Adipocyte (in vitro differentiated cells): ENCODE data around the gene DACH1.

Source experiments
- DNase-seq: peaks from one replicate; pipeline ENCODE4 v3.0.0-alpha.2; 2015; ENCODE audit warnings: low read depth
- H3K27me3 ChIP-seq: replicated peaks from 2 replicates; pipeline ENCODE4 v1.7.0; 2013; ENCODE audit warnings: mild to moderate bottlenecking, low read length, moderate library complexity; ENCODE audit not compliant: control insufficient read depth, insufficient read depth
- H3K36me3 ChIP-seq: 2 replicates; pipeline ENCODE4 v1.7.0; 2013; ENCODE audit warnings: low read length, mild to moderate bottlenecking, moderate library complexity; ENCODE audit not compliant: control insufficient read depth, insufficient read depth, severe bottlenecking
- H3K4me1 ChIP-seq: 2 replicates; pipeline ENCODE4 v1.7.0; 2013; ENCODE audit warnings: mild to moderate bottlenecking, low read length, moderate library complexity; ENCODE audit not compliant: control insufficient read depth, insufficient read depth
- H3K4me3 ChIP-seq: 2 replicates; pipeline ENCODE4 v1.7.0; 2013; ENCODE audit warnings: mild to moderate bottlenecking, low read length, moderate library complexity
- H3K9ac ChIP-seq: 2 replicates; pipeline ENCODE4 v1.7.0; 2013; ENCODE audit warnings: mild to moderate bottlenecking, low read length, moderate library complexity
- H3K9me3 ChIP-seq: 2 replicates; pipeline ENCODE4 v1.7.0; 2013; ENCODE audit warnings: mild to moderate bottlenecking, low read length, moderate library complexity; ENCODE audit not compliant: control insufficient read depth

Gene DACH1

DNA sequence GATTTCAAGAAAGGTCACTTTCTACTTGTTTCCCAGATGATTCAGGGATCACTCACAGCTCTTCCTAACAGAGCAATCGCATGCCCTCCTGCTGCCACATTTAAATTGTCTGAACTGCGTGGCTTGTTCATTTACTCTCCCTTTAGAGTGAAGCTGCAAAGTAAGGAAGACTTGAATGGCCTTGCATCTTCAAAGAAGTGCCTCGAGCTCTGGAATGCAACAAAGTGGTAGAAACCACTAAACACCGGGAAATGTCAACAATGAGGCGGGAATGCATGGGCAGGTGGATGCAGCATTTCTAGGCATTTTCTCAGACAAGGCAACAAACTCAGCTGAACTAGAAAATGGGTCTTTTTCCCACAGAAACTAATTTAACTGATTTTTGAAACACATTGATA lies 10.3 kb upstream of the DACH1 start:
- Histone ChIP-seq H3K4me3 (no peak overlapping the region), H3K36me3 (no peaks in the 10 kb centered on the region), H3K9me3 (no peaks in the 10 kb centered on the region), H3K4me1 (peaks cover 10% of the 10 kb centered on the region), H3K27me3 (peaks cover 3% of the 10 kb centered on the region), H3K9ac (no peak overlapping the region)
- DNase-seq = no peak

DNA sequence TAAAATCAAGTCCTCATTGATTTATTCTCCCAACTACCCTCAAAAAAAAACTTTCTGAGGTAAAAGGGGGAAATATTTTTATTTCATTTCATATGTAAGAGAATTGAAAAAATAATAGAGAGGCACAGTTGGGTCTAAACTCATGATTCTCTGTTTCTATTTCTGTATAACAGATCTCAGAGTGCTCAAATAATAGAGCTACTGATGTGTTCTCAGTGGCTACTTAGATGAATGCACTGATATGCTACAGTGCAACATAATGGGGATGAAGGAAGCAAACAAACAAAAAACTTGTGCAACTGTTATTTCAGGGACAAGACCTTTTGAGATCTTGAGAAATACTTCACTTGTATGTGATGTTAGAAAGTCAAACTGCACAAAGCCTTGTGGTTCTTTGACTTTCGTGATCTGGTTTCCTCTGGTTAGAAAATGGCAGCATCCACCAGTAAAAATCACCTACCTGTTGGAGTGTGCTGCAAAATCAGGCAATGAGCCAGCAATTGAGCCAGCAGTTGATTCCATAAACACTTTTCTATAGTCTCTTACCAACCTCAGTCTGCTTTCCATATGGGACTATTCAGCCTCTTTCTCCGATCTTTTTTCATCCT lies 9.7 kb upstream of the DACH1 start:
- Histone ChIP-seq H3K9me3 (no peaks in the 10 kb centered on the region), H3K27me3 (peaks cover 8% of the 10 kb centered on the region), H3K4me3 (no peak overlapping the region), H3K4me1 (peaks cover 10% of the 10 kb centered on the region), H3K36me3 (no peaks in the 10 kb centered on the region), H3K9ac (no peak overlapping the region)
- DNase-seq = no peak

DNA sequence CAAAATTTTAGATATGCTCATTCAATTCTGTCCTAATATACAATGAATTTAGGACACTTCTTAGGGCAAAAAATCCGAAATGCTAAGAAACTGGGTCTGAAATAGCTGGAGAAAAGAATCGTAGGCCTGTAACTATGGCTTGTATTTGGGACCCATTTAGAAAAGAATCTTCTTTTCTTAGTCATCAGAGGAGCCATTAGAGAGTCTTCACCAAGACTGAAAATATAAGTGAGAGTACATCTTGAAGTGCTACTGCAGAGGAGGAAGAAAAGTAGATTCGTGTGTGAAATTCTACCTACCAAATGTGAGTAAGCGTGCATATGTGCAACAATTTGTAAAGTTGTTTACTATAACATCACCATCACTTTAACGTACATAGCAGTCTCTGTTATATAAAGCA lies 8.8 kb upstream of the DACH1 start:
- Histone ChIP-seq H3K27me3 (peaks cover 11% of the 10 kb centered on the region), H3K9ac (no peak overlapping the region), H3K4me3 (no peak overlapping the region), H3K9me3 (no peaks in the 10 kb centered on the region), H3K36me3 (no peaks in the 10 kb centered on the region), H3K4me1 (peaks cover 7% of the 10 kb centered on the region)
- DNase-seq = no peak

DNA sequence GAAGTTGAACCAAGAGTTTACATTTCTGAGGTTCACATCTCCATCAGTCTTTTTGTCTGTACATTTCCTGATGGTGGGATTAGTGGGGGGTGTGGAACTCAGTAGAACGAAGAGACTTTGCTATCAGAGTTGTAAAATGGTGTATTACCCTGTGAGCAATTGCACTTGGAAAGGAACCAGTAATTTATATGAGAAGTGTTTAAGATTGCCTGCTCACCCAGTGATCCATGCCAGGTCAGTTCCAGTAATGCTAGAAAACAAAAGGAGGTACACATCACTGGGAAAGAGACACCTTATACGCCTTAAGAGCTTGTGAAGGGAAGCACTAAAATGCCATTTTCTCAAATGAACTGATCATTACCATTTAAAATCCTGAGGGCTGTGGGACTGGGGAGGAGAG lies 7.5 kb upstream of the DACH1 start:
- peaks cover 20% of the 10 kb centered on the region for H3K27me3 ChIP-seq
- H3K4me1 ChIP-seq = peaks cover under 1% of the 10 kb centered on the region
- DNase-seq = no peak
- H3K9me3 ChIP-seq = no peaks in the 10 kb centered on the region
- H3K4me3 ChIP-seq = no peak overlapping the region
- H3K36me3 ChIP-seq = no peaks in the 10 kb centered on the region
- no peak overlapping the region for H3K9ac ChIP-seq

DNA sequence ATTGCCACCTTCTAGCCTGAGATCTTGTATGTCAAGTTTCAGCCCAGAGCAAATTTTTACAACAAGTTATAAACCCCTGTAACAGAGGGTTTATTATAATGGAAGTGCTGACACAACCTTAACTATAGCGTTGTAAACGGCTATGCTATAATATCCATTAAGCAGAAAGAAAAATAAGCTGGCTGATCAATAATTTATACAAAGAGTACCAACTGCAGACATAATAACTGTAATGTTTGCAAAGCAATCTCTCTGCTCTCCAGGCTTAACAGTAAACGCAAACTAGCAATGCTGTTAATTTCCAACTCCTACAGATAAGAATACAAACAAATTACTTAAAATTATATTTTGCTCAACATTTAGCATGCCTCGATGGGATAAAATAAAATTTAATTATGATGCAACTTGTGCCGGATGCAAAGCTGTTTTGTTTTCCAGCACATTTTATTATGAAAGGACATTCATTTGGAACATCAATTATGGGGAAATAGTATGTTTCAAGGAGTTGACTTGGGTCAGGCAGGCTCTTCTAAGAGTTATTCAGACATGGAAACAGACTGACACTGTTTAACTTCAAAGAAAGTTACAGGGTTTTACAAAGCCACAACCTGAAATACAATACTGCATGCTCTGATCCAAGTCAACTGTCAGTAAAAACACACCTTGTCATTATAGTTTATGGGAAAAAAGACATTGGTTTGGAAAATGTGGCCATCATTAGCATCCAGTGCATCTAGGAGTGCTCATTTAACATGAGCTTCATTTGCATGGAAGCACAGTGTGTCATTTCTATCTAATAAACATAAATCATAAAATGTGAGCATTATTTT lies 6.6 kb upstream of the DACH1 start:
- no peak for DNase-seq
- Histone ChIP-seq H3K9me3 (no peaks in the 10 kb centered on the region), H3K9ac (no peak overlapping the region), H3K4me1 (no peaks in the 10 kb centered on the region), H3K4me3 (no peak overlapping the region), H3K36me3 (no peaks in the 10 kb centered on the region), H3K27me3 (peaks cover 24% of the 10 kb centered on the region)

DNA sequence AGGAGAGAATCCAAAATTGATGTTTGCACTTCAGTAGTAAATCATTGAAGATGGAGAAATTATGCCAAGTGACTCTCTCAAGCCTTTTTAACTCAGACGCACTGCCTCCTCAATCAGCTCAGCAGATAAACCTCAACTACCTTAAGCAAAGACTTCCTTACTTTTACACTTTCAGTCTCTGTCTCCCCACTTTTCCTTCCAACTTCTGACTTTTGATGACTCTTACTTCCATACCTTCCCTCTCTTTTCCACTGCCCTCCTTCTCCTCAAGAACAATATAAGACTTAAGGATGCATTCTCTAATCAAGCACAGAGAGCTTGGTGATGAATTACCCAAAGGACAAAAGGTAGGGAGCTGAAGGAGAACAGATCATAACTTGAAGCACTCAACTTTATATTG lies 4.8 kb upstream of the DACH1 start:
- Histone ChIP-seq H3K4me1 (no peaks in the 10 kb centered on the region), H3K36me3 (no peaks in the 10 kb centered on the region), H3K4me3 (no peak overlapping the region), H3K27me3 (peaks cover 28% of the 10 kb centered on the region), H3K9me3 (no peaks in the 10 kb centered on the region), H3K9ac (no peak overlapping the region)
- DNase-seq = no peak

DNA sequence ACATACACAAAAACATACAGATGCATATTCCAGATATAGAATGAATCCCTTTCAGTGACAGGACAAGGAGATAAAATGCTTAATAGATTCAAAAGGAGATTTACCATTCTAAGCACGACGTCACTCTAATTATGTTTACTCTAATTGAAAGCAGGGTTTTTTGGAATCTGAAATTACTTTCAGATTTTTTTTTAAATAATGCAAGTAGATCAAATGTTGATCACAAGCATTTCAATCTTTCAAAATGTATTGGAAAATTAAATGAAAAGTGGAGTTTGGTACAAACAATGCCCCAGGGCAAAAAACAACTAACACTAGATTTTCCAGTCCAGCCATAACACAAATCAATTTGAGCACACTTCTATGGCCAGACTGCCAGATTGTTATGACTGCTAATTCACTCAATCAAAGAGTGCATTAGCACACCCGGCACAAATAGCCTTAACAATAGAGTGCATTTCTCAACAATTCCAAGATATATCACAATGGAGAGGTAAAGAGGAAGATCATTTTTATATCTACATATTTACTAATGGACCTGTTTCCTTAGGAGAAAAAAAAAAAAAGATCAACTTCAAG lies 4.3 kb upstream of the DACH1 start:
- Histone ChIP-seq H3K4me1 (peaks cover 3% of the 10 kb centered on the region), H3K9me3 (no peaks in the 10 kb centered on the region), H3K27me3 (peaks cover 28% of the 10 kb centered on the region), H3K4me3 (no peak overlapping the region), H3K9ac (no peak overlapping the region), H3K36me3 (no peaks in the 10 kb centered on the region)
- DNase-seq = no peak

DNA sequence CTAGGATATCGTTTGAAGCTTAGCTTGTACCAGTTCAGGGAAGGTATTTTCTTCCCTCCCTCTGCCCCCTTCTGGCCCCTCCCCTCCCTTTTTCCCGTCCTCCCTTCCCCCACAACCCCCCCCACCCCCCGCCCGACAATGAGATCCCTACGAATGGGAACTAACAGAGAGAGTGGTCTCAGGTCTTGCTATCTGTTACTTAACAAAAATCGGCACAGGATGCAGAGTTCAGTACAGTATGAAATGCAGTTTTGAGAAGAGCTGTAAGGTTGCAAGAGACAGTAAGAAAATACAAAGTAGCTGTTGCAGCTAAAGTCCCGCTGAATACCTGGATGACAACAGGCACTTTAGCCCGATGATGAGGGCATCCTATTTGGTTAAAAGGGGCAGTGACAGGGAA lies 3.1 kb upstream of the DACH1 start:
- no peak overlapping the region for H3K4me3 ChIP-seq
- H3K4me1 ChIP-seq = peaks cover 6% of the 10 kb centered on the region
- H3K9me3 ChIP-seq = no peaks in the 10 kb centered on the region
- H3K9ac ChIP-seq = no peak overlapping the region
- DNase-seq = no peak
- no peaks in the 10 kb centered on the region for H3K36me3 ChIP-seq
- H3K27me3 ChIP-seq = peaks cover 33% of the 10 kb centered on the region

DNA sequence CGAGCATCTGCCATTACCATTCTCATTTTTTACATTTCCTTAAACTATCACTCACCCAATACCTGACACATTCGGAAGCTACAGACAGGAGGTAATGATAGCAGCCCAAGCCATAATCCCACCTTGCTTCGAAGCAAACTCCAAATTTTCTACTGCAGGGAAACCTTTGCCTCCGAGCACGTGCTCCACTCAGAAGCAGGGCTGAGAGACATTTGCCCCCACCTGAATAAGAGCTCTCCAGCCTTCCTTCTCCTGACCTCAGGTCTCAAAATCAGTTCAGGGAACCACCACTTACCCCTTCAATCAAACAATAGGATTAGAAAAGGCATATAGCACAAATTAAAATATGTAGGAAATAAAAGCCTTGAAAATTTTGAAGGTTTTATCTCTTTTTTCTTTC lies 2.3 kb upstream of the DACH1 start:
- Histone ChIP-seq H3K27me3 (peaks cover 39% of the 10 kb centered on the region), H3K36me3 (no peaks in the 10 kb centered on the region), H3K4me3 (no peak overlapping the region), H3K4me1 (peaks cover 9% of the 10 kb centered on the region), H3K9ac (no peak overlapping the region), H3K9me3 (no peaks in the 10 kb centered on the region)
- DNase-seq = no peak

DNA sequence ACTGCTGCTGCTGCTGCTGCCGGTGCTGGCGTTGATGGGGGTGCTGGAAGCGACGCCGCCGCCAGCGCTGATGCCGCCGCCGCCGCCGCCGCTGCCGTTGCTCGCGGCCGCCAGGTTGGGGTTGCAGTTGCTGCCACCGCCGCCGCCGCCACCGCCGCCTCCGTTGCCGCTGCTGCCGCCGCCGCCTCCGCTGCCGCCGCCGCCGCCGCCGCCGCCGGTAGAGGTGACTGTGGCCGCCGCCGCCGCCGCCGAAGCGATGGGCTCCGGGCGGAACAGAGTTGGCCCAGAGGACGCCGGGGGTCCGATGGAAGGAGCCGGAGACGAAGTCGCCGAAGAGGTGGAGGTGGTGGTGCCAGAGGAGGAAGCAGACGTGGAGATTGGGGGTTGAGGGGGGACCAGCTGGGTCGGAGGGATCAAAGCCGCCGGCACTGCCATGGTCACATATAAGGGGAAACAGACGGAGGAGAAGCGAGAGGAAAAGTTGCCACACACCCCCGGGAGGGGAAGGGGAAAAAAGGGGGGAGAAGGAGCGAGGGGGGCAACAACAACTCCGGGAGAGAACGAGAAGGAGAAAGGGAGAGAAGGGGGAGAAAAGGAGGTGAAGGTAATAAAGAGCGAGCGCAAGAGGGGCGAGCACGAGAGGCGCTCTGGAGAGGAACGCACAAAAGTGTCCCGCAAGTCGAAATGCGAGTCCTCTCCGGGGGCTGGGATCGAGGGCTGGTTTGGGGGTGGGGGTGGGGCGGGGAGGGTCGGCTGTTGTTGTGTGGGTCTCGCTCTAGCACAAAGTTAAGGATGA lies 471 bp downstream of the DACH1 start:
- H3K4me1 ChIP-seq = peaks cover 9% of the 10 kb centered on the region
- peak overlapping the region; percentile 84 for H3K4me3 ChIP-seq
- no peaks in the 10 kb centered on the region for H3K9me3 ChIP-seq
- no peaks in the 10 kb centered on the region for H3K36me3 ChIP-seq
- H3K9ac ChIP-seq = no peak overlapping the region
- H3K27me3 ChIP-seq = peaks cover 41% of the 10 kb centered on the region
- peak; percentile 24 for DNase-seq

DNA sequence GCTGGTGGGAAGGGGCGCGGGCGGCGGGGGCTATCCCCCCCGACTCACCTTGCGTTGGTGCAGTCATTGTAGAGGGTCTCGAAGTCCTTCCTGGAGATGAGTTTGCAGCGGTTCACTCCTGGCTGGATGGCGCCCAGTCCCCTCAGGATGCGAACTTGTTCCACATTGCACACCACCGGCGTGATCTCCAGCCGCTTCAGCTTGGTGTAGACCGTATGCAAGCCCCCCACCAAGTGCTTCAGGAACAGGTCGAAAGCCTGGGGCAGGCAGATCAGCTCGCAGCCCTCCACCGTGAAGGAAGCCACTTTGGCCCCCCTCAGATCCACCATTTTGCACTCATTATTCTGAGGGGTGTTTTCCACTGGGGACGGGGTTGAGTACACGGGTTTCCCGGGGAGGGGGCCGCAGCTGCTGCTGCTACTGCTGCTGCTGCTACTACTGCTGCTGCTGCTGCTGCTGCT lies 1.1 kb downstream of the DACH1 start:
- H3K36me3 ChIP-seq = no peaks in the 10 kb centered on the region
- no peaks in the 10 kb centered on the region for H3K9me3 ChIP-seq
- peaks cover 43% of the 10 kb centered on the region for H3K27me3 ChIP-seq
- H3K9ac ChIP-seq = no peak overlapping the region
- peak overlapping the region; percentile 67 for H3K4me3 ChIP-seq
- DNase-seq = no peak
- H3K4me1 ChIP-seq = peaks cover 9% of the 10 kb centered on the region
